Mucosa of rectum (tissue), 2 donors: ENCODE measurements around the gene CES3.
"Not testable (repeated sequence)": the region's sequence is repeated elsewhere in the genome, so short reads cannot be mapped to it uniquely, and the experiment has no call there.

ENCODE experiments used
- H3K27ac ChIP-seq, 2 donors: one replicate each; pipeline ENCODE4 v1.7.0; 2013; ENCODE audit warnings: inconsistent platforms in 2 of 2, low read depth in 2 of 2, low read length in 2 of 2
- H3K27me3 ChIP-seq, 2 donors: one replicate each; pipeline ENCODE4 v1.7.0; 2013; ENCODE audit warnings: low read length in 2 of 2; ENCODE audit not compliant: control insufficient read depth in 2 of 2, insufficient read depth in 2 of 2
- H3K36me3 ChIP-seq, 2 donors: one replicate each; pipeline ENCODE4 v1.7.0; 2013; ENCODE audit warnings: low read length in 2 of 2; ENCODE audit not compliant: control insufficient read depth in 2 of 2, insufficient read depth in 2 of 2
- H3K4me1 ChIP-seq, 2 donors: one replicate each; pipeline ENCODE4 v1.7.0; 2013; ENCODE audit warnings: low read length in 2 of 2, mild to moderate bottlenecking in 1 of 2; ENCODE audit not compliant: control insufficient read depth in 2 of 2, insufficient read depth in 2 of 2
- H3K4me3 ChIP-seq, 2 donors: one replicate each; pipeline ENCODE4 v1.7.0; 2013; ENCODE audit warnings: low read length in 2 of 2
- H3K9ac ChIP-seq, 2 donors: one replicate each; pipeline ENCODE4 v1.7.0; 2013; ENCODE audit warnings: low read length in 2 of 2, low read depth in 1 of 2, mild to moderate bottlenecking in 1 of 2
- H3K9me3 ChIP-seq, 2 donors: one replicate each; pipeline ENCODE4 v1.7.0; 2013; ENCODE audit warnings: low read length in 2 of 2; ENCODE audit not compliant: control insufficient read depth in 2 of 2
- donor health status: healthy.
- donor health status: Normal muscosa, but diverticular disease.

CES3 gene

DNA sequence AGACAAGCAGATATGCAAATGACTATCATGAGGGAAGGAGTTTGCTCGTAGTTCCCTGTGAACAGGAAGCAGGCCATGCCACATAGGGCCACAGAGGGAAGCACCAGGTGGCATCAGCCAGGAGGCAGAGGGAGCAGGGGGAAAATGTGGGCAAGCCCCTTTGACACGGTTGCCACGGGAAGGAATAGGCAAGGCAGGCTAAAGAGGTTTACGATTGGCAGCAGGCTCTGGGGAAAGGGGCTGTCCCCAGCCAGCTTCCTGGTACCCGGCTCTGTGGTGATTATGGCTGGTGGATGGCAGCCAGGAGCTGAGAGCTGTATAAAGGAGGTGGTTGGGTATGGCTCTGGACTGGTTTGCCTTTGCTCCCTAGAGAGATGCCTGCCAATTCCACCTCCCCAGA is 848 bp downstream of the CES3 start:
- Histone ChIP-seq H3K36me3 (peaks cover 22 to 32% of the 10 kb centered on the region in 2 donors), H3K9ac (peak overlapping the region; percentile 9 to 85), H3K27ac (peak overlapping the region; percentile 79 to 90)

DNA sequence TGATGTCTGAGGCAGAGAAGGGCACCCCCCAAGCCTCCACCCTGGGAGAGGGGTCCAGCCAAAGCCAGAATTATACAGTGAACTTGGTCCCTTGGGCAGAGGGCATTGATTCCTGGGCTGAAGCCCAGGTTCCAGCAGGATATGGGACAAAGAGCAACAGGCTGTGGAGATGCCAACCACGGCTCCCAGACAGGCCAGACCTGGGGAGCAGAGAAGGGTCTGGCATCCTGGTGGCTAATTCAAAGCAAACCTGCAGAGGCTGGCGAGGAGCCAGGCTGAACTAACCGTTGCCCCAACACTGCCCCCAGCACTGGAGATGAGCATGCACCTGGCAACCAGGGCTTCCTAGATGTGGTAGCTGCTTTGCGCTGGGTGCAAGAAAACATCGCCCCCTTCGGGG is 3.0 kb downstream of the CES3 start:
- H3K9ac ChIP-seq = no peak overlapping the region

More for the DNA sequence above, 848 bp downstream of the CES3 start:
- Histone ChIP-seq H3K27me3 (no peaks in the 10 kb centered on the region), H3K4me1 (peaks cover 19 to 34% of the 10 kb centered on the region in 2 donors), H3K9me3 (no peaks in the 10 kb centered on the region), H3K4me3 (peak overlapping the region; percentile 85 to 89)

DNA sequence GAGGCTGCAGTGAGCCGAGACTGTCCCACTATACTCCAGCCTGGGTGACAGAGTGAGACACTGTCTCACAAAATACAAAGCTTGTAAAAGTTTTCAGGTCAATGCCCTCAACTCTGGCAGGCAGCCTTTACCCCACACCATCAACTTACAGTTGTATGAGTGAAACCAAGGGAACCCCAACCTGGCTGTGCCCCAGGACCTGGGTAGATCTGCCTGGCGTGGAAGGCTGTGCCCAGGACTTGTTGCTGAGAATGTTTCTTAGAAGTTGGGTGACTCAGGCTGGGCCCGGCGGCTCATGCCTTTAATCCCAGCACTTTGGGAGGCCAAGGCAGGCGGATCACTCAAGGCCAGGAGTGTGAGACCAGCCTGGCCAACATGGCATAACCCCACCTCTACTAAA is 7.8 kb downstream of the CES3 start:
- H3K9ac ChIP-seq = no peak overlapping the region
- H3K27ac ChIP-seq = no peak overlapping the region
- no peaks in the 10 kb centered on the region for H3K27me3 ChIP-seq
- no peak overlapping the region for H3K4me3 ChIP-seq
- H3K4me1 ChIP-seq = no peaks in the 10 kb centered on the region
- H3K36me3 ChIP-seq = peaks cover 54 to 55% of the 10 kb centered on the region in 2 donors
- no peaks in the 10 kb centered on the region for H3K9me3 ChIP-seq

More for the DNA sequence above, 3.0 kb downstream of the CES3 start:
- Histone ChIP-seq H3K27me3 (no peaks in the 10 kb centered on the region), H3K4me1 (peaks cover 19 to 30% of the 10 kb centered on the region in 2 donors), H3K9me3 (no peaks in the 10 kb centered on the region), H3K36me3 (peaks cover 30 to 36% of the 10 kb centered on the region in 2 donors), H3K27ac (no peak overlapping the region), H3K4me3 (no peak overlapping the region)

DNA sequence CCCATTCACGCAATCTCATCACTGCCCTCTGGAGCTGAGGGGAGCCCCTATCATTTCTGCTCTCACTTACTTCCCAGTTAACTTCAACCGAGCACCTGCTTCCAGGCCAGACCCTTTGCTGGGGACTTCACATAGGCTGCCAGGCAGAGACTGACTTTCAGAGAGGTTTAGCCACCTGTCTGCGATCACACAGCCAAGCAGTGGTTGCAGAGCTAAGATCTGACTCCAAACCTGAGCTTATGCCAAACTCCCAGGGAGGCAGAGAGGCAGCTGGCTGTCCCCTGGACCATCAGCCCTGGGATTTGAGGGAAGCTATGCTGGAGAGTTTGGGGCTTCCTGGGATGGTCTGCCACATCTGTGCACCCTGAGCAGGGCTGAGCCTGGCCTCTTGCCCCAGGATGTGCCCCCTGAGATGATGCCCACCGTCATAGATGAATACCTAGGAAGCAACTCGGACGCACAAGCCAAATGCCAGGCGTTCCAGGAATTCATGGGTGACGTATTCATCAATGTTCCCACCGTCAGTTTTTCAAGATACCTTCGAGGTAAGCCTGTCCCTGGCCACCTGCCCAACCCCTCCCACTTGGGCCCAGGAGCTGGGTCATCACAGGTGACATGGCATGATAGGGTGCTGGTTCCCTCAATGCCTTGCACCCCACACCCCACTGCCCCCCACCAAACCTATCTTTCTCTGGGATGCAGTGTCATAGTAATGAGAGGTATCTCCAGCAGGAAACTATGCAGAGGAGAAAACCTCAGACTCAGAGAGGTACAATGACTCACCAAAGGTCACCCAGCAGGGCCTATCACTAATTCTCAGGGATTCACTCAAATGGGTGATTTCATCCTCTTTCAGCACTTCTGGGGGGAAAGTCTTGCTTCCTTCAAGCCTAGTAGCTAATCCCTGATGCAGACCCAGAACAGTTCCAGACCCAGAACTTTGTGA is 10.0 kb downstream of the CES3 start:
- Histone ChIP-seq H3K36me3 (peaks cover 38 to 39% of the 10 kb centered on the region in 2 donors), H3K27ac (no peak overlapping the region), H3K9ac (no peak overlapping the region), H3K4me3 (no peak overlapping the region), H3K27me3 (no peaks in the 10 kb centered on the region), H3K9me3 (no peaks in the 10 kb centered on the region), H3K4me1 (no peaks in the 10 kb centered on the region)

DNA sequence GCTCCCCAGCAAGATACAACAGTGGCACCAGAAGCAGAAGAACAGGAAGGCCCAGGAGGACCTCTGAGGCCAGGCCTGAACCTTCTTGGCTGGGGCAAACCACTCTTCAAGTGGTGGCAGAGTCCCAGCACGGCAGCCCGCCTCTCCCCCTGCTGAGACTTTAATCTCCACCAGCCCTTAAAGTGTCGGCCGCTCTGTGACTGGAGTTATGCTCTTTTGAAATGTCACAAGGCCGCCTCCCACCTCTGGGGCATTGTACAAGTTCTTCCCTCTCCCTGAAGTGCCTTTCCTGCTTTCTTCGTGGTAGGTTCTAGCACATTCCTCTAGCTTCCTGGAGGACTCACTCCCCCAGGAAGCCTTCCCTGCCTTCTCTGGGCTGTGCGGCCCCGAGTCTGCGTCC is 11.9 kb downstream of the CES3 start:
- no peak overlapping the region for H3K27ac ChIP-seq
- H3K36me3 ChIP-seq = peaks cover 28% of the 10 kb centered on the region in 2 donors
- H3K27me3 ChIP-seq = no peaks in the 10 kb centered on the region
- peaks cover 0 to 10% of the 10 kb centered on the region in 2 donors for H3K4me1 ChIP-seq
- no peak overlapping the region for H3K4me3 ChIP-seq
- H3K9ac ChIP-seq = no peak overlapping the region
- H3K9me3 ChIP-seq = no peaks in the 10 kb centered on the region

DNA sequence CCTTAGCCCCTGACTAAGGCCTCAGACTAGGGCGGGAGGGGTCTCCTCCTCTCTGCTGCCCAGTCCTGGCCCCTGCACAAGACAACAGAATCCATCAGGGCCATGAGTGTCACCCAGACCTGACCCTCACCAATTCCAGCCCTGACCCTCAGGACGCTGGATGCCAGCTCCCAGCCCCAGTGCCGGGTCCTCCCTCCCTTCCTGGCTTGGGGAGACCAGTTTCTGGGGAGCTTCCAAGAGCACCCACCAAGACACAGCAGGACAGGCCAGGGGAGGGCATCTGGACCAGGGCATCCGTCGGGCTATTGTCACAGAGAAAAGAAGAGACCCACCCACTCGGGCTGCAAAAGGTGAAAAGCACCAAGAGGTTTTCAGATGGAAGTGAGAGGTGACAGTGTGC is 12.7 kb downstream of the CES3 start:
- no peak overlapping the region for H3K27ac ChIP-seq
- H3K4me3 ChIP-seq = no peak overlapping the region
- H3K4me1 ChIP-seq = peaks cover 0 to 10% of the 10 kb centered on the region in 2 donors
- H3K27me3 ChIP-seq = no peaks in the 10 kb centered on the region
- H3K9me3 ChIP-seq = no peaks in the 10 kb centered on the region
- H3K36me3 ChIP-seq = peaks cover 25 to 28% of the 10 kb centered on the region in 2 donors
- H3K9ac ChIP-seq = no peak overlapping the region

DNA sequence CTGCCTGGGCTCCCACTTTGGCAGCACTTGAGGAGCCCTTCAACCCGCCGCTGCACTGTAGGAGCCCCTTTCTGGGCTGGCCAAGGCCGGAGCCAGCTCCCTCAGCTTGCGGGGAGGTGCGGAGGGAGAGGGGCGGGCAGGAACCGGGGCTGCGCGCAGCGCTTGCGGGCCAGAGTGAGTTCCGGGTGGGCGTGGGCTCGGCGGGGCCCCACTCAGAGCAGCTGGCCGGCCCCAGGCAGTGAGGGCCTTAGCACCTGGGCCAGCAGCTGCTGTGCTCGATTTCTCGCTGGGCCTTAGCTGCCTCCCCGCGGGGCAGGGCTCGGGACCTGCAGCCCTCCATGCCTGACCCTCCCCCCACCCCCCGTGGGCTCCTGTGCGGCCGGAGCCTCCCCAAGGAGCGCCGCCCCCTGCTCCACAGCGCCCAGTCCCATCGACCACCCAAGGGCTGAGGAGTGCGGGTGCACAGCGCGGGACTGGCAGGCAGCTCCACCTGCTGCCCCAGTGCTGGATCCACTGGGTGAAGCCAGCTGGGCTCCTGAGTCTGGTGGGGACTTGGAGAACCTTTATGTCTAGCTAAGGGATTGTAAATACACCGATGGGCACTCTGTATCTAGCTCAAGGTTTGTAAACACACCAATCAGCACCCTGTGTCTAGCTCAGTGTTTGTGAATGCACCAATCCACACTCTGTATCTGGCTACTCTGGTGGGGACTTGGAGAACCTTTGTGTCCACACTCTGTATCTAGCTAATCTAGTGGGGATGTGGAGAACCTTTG is 13.3 kb downstream of the CES3 start:
- H3K27ac ChIP-seq, H3K9ac ChIP-seq, H3K4me3 ChIP-seq, H3K27me3 ChIP-seq, H3K9me3 ChIP-seq: not testable (repeated sequence)
- Histone ChIP-seq H3K4me1 (peaks cover 0 to 13% of the 10 kb centered on the region in 2 donors), H3K36me3 (peaks cover 22 to 25% of the 10 kb centered on the region in 2 donors)

DNA sequence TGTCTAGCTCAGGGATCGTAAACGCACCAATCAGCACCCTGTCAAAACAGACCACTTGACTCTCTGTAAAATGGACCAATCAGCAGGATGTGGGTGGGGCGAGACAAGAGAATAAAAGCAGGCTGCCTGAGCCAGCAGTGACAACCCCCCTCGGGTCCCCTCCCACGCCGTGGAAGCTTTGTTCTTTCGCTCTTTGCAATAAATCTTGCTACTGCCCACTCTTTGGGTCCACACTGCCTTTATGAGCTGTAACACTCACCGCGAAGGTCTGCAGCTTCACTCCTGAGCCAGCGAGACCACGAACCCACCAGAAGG is 13.8 kb downstream of the CES3 start:
- H3K27ac ChIP-seq, H3K27me3 ChIP-seq, H3K9ac ChIP-seq, H3K9me3 ChIP-seq, H3K4me3 ChIP-seq: not testable (repeated sequence)
- peaks cover 18 to 20% of the 10 kb centered on the region in 2 donors for H3K36me3 ChIP-seq
- peaks cover 0 to 13% of the 10 kb centered on the region in 2 donors for H3K4me1 ChIP-seq

DNA sequence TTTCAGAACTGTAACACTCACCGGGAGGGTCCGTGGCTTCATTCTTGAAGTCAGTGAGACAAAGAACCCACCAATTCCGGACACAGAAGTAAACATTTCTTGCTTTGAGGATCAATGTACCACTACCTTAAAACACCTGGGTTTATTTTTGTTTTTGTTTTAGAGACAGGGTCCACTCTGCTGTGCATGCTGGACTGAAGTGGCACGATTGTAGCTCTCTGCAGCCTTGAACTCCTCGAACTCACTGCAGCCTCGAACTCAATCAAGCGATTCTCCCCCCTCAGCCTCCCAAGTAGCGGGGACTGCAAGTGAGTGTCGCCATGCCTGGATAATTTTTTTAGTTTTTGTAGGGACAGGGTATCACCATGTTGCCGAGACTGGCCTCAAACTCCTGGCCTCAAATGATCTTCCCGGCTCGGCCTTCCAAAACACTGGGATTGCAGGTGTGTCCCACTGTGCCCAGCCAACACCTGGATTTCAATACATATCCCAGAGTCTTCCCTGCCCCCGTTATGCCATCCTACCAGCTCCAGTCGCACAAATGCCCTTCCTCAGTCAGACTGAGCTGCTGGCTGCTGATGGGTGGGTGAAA is 14.3 kb downstream of the CES3 start:
- Histone ChIP-seq H3K9me3 (no peaks in the 10 kb centered on the region), H3K4me1 (peaks cover 0 to 13% of the 10 kb centered on the region in 2 donors), H3K9ac (no peak overlapping the region)

DNA sequence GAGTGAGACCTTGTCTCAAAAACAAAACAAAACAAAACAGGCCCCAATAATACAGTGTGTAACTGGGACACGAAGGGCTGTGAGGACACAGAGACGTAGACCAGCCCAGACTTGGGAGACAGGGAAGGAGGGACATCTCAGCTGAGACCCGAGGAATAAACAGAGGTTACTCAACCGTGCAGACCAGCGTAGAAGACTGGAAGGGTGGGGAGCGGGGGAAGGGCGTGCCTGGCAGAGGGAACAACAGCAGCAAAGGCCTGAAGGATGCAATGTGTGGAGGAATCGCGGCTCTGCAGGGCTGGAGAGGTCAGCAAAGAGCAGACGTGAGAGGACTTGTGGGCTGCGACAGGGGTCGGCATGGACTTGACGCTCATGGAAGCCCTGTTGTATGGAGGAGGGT is 15.7 kb downstream of the CES3 start:
- Histone ChIP-seq H3K27ac (no peak overlapping the region), H3K27me3 (no peaks in the 10 kb centered on the region), H3K9me3 (no peaks in the 10 kb centered on the region)

More for the DNA sequence above, 14.3 kb downstream of the CES3 start:
- peaks cover 18% of the 10 kb centered on the region in 2 donors for H3K36me3 ChIP-seq
- H3K27ac ChIP-seq = no peak overlapping the region
- H3K4me3 ChIP-seq = no peak overlapping the region
- H3K27me3 ChIP-seq = no peaks in the 10 kb centered on the region

More for the DNA sequence above, 15.7 kb downstream of the CES3 start:
- peaks cover 9% of the 10 kb centered on the region in 2 donors for H3K36me3 ChIP-seq
- H3K4me1 ChIP-seq = peaks cover 0 to 13% of the 10 kb centered on the region in 2 donors
- H3K4me3 ChIP-seq = no peak overlapping the region
- H3K9ac ChIP-seq = no peak overlapping the region
